HFFc6 (cell line): Measurements from ENCODE around the gene ATAD3B. TPM values are rescaled to one million over a fixed set of nuclear protein-coding genes. Genes with fewer than 3 reads are reported as not detected.

ENCODE experiments used
- DNase-seq: peaks from one replicate; pipeline ENCODE4 v3.0.0-alpha.2; 2018
- H3K27ac Mint-ChIP-seq: 2 replicates; pipeline ENCODE4 v1.8.0; 2020; ENCODE audit warnings: mild to moderate bottlenecking, mixed read lengths
- H3K27me3 Mint-ChIP-seq: 2 replicates; pipeline ENCODE4 v1.8.0; 2021; ENCODE audit warnings: mild to moderate bottlenecking, moderate library complexity, mixed read lengths; ENCODE audit not compliant: insufficient read depth
- H3K36me3 Mint-ChIP-seq: 2 replicates; pipeline ENCODE4 v1.8.0; 2021; ENCODE audit warnings: low read depth, mixed read lengths
- H3K4me1 Mint-ChIP-seq: 2 replicates; pipeline ENCODE4 v1.8.0; 2020; ENCODE audit warnings: low read depth, mixed read lengths
- H3K4me3 Mint-ChIP-seq: 2 replicates; pipeline ENCODE4 v1.8.0; 2020; ENCODE audit warnings: mild to moderate bottlenecking, moderate library complexity, mixed read lengths
- H3K9me3 Mint-ChIP-seq: 2 replicates; pipeline ENCODE4 v1.8.0; 2020; ENCODE audit warnings: mild to moderate bottlenecking, mixed read lengths
- CTCF ChIP-seq: fragments of 200-600 bp; sonication (generic); IDR thresholded peaks from 2 replicates; pipeline ENCODE4 v1.5.0; 2021; ENCODE audit warnings: antibody characterized with exemption, mild to moderate bottlenecking
- total RNA-seq, 6 experiments: library from RNA; stranded (reverse); fragmentation: NEBNext Ultra II Directional; extraction: Animal tissue kit (Norgen Biotek cat#: 25700); gene quantifications; 2 replicates in 1 of 6; 3 replicates in 5 of 6; pipeline ENCODE4 v1.2.3, GENCODE V29; 2021

ATAD3B gene
- total RNA-seq, 6 experiments from 2014 or later = 21.0 to 24.8 (median 23.0) TPM

GRCh38 chr1:1430992-1431844 lies 40.3 kb upstream of the ATAD3B start:
- DNase-seq = no peak
- Mint-ChIP-seq H3K4me3 (no peak overlapping the region), H3K4me1 (peaks cover 9% of the 10 kb centered on the region; the same call in 1 of the 2 replicates), H3K36me3 (no peaks in the 10 kb centered on the region), H3K27ac (no peak overlapping the region), H3K9me3 (peaks cover 5% of the 10 kb centered on the region), H3K27me3 (peaks cover 3% of the 10 kb centered on the region; the same call in 1 of the 2 replicates)
- no peak for TF ChIP-seq CTCF

- no peak for TF ChIP-seq CTCF
- Mint-ChIP-seq H3K9me3 (peaks cover 5% of the 10 kb centered on the region), H3K27ac (no peak overlapping the region), H3K27me3 (peaks cover 6% of the 10 kb centered on the region; the same call in 1 of the 2 replicates), H3K4me3 (no peak overlapping the region), H3K4me1 (peaks cover 9% of the 10 kb centered on the region; the same call in 1 of the 2 replicates), H3K36me3 (no peaks in the 10 kb centered on the region)
- no peak for DNase-seq
Observed at GRCh38 chr1:1431845-1432273, 39.7 kb upstream of the ATAD3B start.

- no peak for DNase-seq
- Mint-ChIP-seq H3K4me3 (no peak overlapping the region), H3K4me1 (peaks cover 9% of the 10 kb centered on the region; the same call in 1 of the 2 replicates), H3K27me3 (peaks cover 6% of the 10 kb centered on the region; the same call in 1 of the 2 replicates), H3K9me3 (peaks cover 5% of the 10 kb centered on the region), H3K27ac (no peak overlapping the region), H3K36me3 (no peaks in the 10 kb centered on the region)
- no peak for TF ChIP-seq CTCF
Observed at GRCh38 chr1:1432274-1432950, 39.2 kb upstream of the ATAD3B start.

- TF ChIP-seq CTCF = no peak
- no peak overlapping the region for H3K27ac Mint-ChIP-seq
- peaks cover 6% of the 10 kb centered on the region; the same call in 1 of the 2 replicates for H3K27me3 Mint-ChIP-seq
- H3K4me1 Mint-ChIP-seq = peaks cover 9% of the 10 kb centered on the region; the same call in 1 of the 2 replicates
- peaks cover 5% of the 10 kb centered on the region for H3K9me3 Mint-ChIP-seq
- no peaks in the 10 kb centered on the region for H3K36me3 Mint-ChIP-seq
- DNase-seq = no peak
- H3K4me3 Mint-ChIP-seq = no peak overlapping the region
Observed at GRCh38 chr1:1432951-1433803, 38.4 kb upstream of the ATAD3B start.

- Mint-ChIP-seq H3K4me3 (no peak overlapping the region), H3K9me3 (no peaks in the 10 kb centered on the region), H3K27me3 (peaks cover 4% of the 10 kb centered on the region; the same call in 1 of the 2 replicates), H3K4me1 (peaks cover 9% of the 10 kb centered on the region; the same call in 1 of the 2 replicates), H3K36me3 (no peaks in the 10 kb centered on the region), H3K27ac (no peak overlapping the region)
- TF ChIP-seq CTCF = no peak
- no peak for DNase-seq
Observed at GRCh38 chr1:1433804-1434130, 37.8 kb upstream of the ATAD3B start.
